GM23248 (cell line): Measurements from ENCODE around the gene RFPL1. TPM values are rescaled to one million over a fixed set of nuclear protein-coding genes. Genes with fewer than 3 reads are reported as not detected.
A peak's percentile ranks its signal among the peaks of the same experiment; 100 is the strongest.

ENCODE experiments used
- DNase-seq: peaks from one replicate; pipeline ENCODE4 v3.0.0-alpha.2; 2015
- H2AFZ ChIP-seq: fragments of 200-600 bp; sonication (generic); 2 replicates; pipeline ENCODE4 v1.6.1; 2016; ENCODE audit warnings: antibody characterized with exemption
- H3F3A ChIP-seq: fragments of 200-600 bp; sonication (generic); 2 replicates; pipeline ENCODE4 v1.6.1; 2016; ENCODE audit warnings: mild to moderate bottlenecking, antibody characterized with exemption, mixed run types; ENCODE audit not compliant: insufficient read depth
- H3K27ac ChIP-seq: fragments of 200-600 bp; sonication (generic); 2 replicates; pipeline ENCODE4 v1.5.1; 2016; ENCODE audit warnings: mild to moderate bottlenecking
- H3K27me3 ChIP-seq: fragments of 200-600 bp; sonication (generic); replicated peaks from 2 replicates; pipeline ENCODE4 v1.6.1; 2016; ENCODE audit warnings: mild to moderate bottlenecking; ENCODE audit not compliant: insufficient read depth
- H3K36me3 ChIP-seq: fragments of 200-600 bp; sonication (generic); 2 replicates; pipeline ENCODE4 v1.6.1; 2016; ENCODE audit warnings: low read depth, mild to moderate bottlenecking
- H3K4me1 ChIP-seq: fragments of 200-600 bp; sonication (generic); 2 replicates; pipeline ENCODE4 v1.6.1; 2016; ENCODE audit warnings: mild to moderate bottlenecking; ENCODE audit not compliant: insufficient read depth
- H3K4me2 ChIP-seq: fragments of 200-600 bp; sonication (generic); one replicate; pipeline ENCODE4 v1.6.1; 2016; ENCODE audit warnings: mild to moderate bottlenecking; ENCODE audit not compliant: unreplicated experiment
- H3K4me3 ChIP-seq: fragments of 200-600 bp; sonication (generic); 2 replicates; pipeline ENCODE4 v1.5.1; 2016; ENCODE audit warnings: mild to moderate bottlenecking
- H3K79me2 ChIP-seq: fragments of 200-600 bp; sonication (generic); 2 replicates; pipeline ENCODE4 v1.6.1; 2016; ENCODE audit warnings: mild to moderate bottlenecking; ENCODE audit not compliant: insufficient read depth
- H3K9ac ChIP-seq: fragments of 200-600 bp; sonication (generic); 2 replicates; pipeline ENCODE4 v1.6.1; 2016; ENCODE audit warnings: mild to moderate bottlenecking
- H3K9me2 ChIP-seq: fragments of 200-600 bp; sonication (generic); 2 replicates; pipeline ENCODE4 v1.6.1; 2016; ENCODE audit warnings: mixed run types, mild to moderate bottlenecking, moderate library complexity; ENCODE audit not compliant: insufficient read depth
- H3K9me3 ChIP-seq: fragments of 200-600 bp; sonication (generic); one replicate; pipeline ENCODE4 v1.6.1; 2017; ENCODE audit warnings: low read depth
- H4K20me1 ChIP-seq: fragments of 200-600 bp; sonication (generic); 2 replicates; pipeline ENCODE4 v1.6.0; 2016; ENCODE audit not compliant: insufficient read depth
- EZH2 ChIP-seq: fragments of 200-600 bp; sonication (generic); IDR thresholded peaks from 2 replicates; pipeline ENCODE4 v1.6.1; 2018; ENCODE audit warnings: antibody characterized with exemption, mild to moderate bottlenecking; ENCODE audit not compliant: insufficient read depth, poor library complexity, severe bottlenecking
- EZH2phosphoT487 ChIP-seq: fragments of 200-600 bp; sonication (generic); IDR thresholded peaks from 2 replicates; pipeline ENCODE4 v1.6.1; 2018; ENCODE audit warnings: antibody characterized with exemption, moderate library complexity, mild to moderate bottlenecking, low read depth; ENCODE audit not compliant: insufficient read depth
- WGBS, 2 experiments: methylation state at CpG; one replicate each; pipeline ENCODE4 v1.1.6; 2015 to 2017; ENCODE audit warnings: low lambda C conversion rate in 2 of 2, low coverage in 1 of 2; ENCODE audit errors: missing lambda C conversion rate in 2 of 2; 5-methylcytosine and 5-hydroxymethylcytosine counted together
- in situ Hi-C: fragments of 300-500 bp; cut with MboI; formaldehyde crosslinking; loops from 2 replicates; pipeline ENCODE4 v1.15.0; 2020
- polyA plus RNA-seq: library from polyadenylated mRNA; unstranded; fragments of >200 nt; fragmentation: Nextera tagmentation; extraction: Ambion mirVana; gene quantifications from 2 replicates; pipeline ENCODE4 v1.2.1, GENCODE V29; 2016
- total RNA-seq: library from RNA; depleted of rRNA; stranded (reverse); fragments of >200 nt; shearing (Covaris generic); gene quantifications from 2 replicates; pipeline ENCODE4 v1.2.3, GENCODE V29; 2014

The RFPL1 gene
- total and polyA plus RNA-seq, 2 experiments from 2014 or later = not detected

GRCh38 chr22:29480512-29481264 lies 42.3 kb downstream of the RFPL1 start:
- Histone ChIP-seq H3K4me1 (no peaks in the 10 kb centered on the region), H3K36me3 (no peaks in the 10 kb centered on the region), H3K9me3 (no peaks in the 10 kb centered on the region), H2AFZ (peak overlapping the region; percentile 29; the same call in 1 of the 2 replicates), H3K4me3 (peak overlapping the region; percentile 49), H3K9ac (peak overlapping the region; percentile 27; the same call in 1 of the 2 replicates), H3K9me2 (no peaks in the 10 kb centered on the region), H3K27me3 (peaks cover 42% of the 10 kb centered on the region), H3F3A (no peaks in the 10 kb centered on the region), H4K20me1 (no peaks in the 10 kb centered on the region), H3K4me2 (no peak overlapping the region), H3K27ac (no peak overlapping the region), H3K79me2 (no peaks in the 10 kb centered on the region)
- 11 to 12% methylated on average over 80 to 82 of the region's 107 CpGs for WGBS, 2 experiments
- no peak for TF ChIP-seq EZH2
- TF ChIP-seq EZH2phosphoT487 = no peak
- in situ Hi-C loops = no loop called here
- peak; percentile 65 for DNase-seq

GRCh38 chr22:29481265-29482000 lies 43.0 kb downstream of the RFPL1 start:
- H3F3A ChIP-seq = no peaks in the 10 kb centered on the region
- TF ChIP-seq EZH2 (no peak), EZH2phosphoT487 (no peak)
- H4K20me1 ChIP-seq = no peaks in the 10 kb centered on the region
- H3K4me2 ChIP-seq = no peak overlapping the region
- no peak overlapping the region for H3K27ac ChIP-seq
- H3K9ac ChIP-seq = peak overlapping the region; percentile 27; the same call in 1 of the 2 replicates
- no peaks in the 10 kb centered on the region for H3K4me1 ChIP-seq
- H3K4me3 ChIP-seq = peak overlapping the region; percentile 49
- no peaks in the 10 kb centered on the region for H3K79me2 ChIP-seq
- peaks cover 42% of the 10 kb centered on the region for H3K27me3 ChIP-seq
- no peaks in the 10 kb centered on the region for H3K9me3 ChIP-seq
- H2AFZ ChIP-seq = peak overlapping the region; percentile 29; the same call in 1 of the 2 replicates
- 27 to 32% methylated on average over 15 of the region's 15 CpGs for WGBS, 2 experiments
- no peak for DNase-seq
- in situ Hi-C loops = no loop called here
- no peaks in the 10 kb centered on the region for H3K9me2 ChIP-seq
- H3K36me3 ChIP-seq = no peaks in the 10 kb centered on the region

- Histone ChIP-seq H3K27me3 (peaks cover 42% of the 10 kb centered on the region), H3K4me3 (no peak overlapping the region), H2AFZ (no peak overlapping the region), H3K4me1 (no peaks in the 10 kb centered on the region), H3K9ac (no peak overlapping the region), H3K4me2 (no peak overlapping the region), H3K36me3 (no peaks in the 10 kb centered on the region), H3K79me2 (no peaks in the 10 kb centered on the region), H4K20me1 (no peaks in the 10 kb centered on the region), H3F3A (no peaks in the 10 kb centered on the region), H3K27ac (no peak overlapping the region), H3K9me2 (no peaks in the 10 kb centered on the region), H3K9me3 (no peaks in the 10 kb centered on the region)
- DNase-seq = no peak
- no peak for TF ChIP-seq EZH2
- TF ChIP-seq EZH2phosphoT487 = no peak
- 69 to 70% methylated on average over 11 of the region's 11 CpGs for WGBS, 2 experiments
- in situ Hi-C loops = no loop called here
These were observed 43.9 kb downstream of the RFPL1 start for GRCh38 chr22:29482253-29482652.

GRCh38 chr22:29482726-29483125 lies 44.3 kb downstream of the RFPL1 start:
- Histone ChIP-seq H3K79me2 (no peaks in the 10 kb centered on the region), H3K4me1 (no peaks in the 10 kb centered on the region), H3K9me3 (no peaks in the 10 kb centered on the region), H2AFZ (no peak overlapping the region), H3K36me3 (no peaks in the 10 kb centered on the region), H3K27me3 (peaks cover 40% of the 10 kb centered on the region), H3K9me2 (no peaks in the 10 kb centered on the region), H3F3A (no peaks in the 10 kb centered on the region), H3K4me3 (no peak overlapping the region), H3K4me2 (no peak overlapping the region), H3K27ac (no peak overlapping the region), H3K9ac (no peak overlapping the region), H4K20me1 (no peaks in the 10 kb centered on the region)
- WGBS, 2 experiments = 85 to 90% methylated on average over 7 of the region's 7 CpGs
- TF ChIP-seq EZH2phosphoT487 = no peak
- no peak for TF ChIP-seq EZH2
- in situ Hi-C loops = no loop called here
- DNase-seq = no peak
